ENCODE data around the gene KRT16. TPM values are rescaled to one million over a fixed set of nuclear protein-coding genes. Genes with fewer than 3 reads are reported as not detected.
A peak's percentile ranks its signal among the peaks of the same experiment; 100 is the strongest.
"Not testable (repeated sequence)": the region's sequence is repeated elsewhere in the genome, so short reads cannot be mapped to it uniquely, and the experiment has no call there.

KRT16 gene
- polyA plus RNA-seq, 1 donor (not counting 4 experiments of a cell fraction or from before 2014, with no cell fraction given), result 1,851 TPM

GRCh38 chr17:41615454-41615853 is 2.9 kb upstream of the KRT16 start:
- DNase-seq (ENCODE audit: low read depth, low spot score) (peak; percentile 99), FAIRE-seq (peak; percentile 100)
- H3K9me1 ChIP-seq (ENCODE audit: control insufficient read depth, extremely low read depth, insufficient read depth, low read length), result no peaks in the 10 kb centered on the region
- peaks cover 39% of the 10 kb centered on the region for H3K4me1 ChIP-seq (ENCODE audit: control insufficient read depth, extremely low read depth, insufficient read depth, low read length)
- no peak for TF ChIP-seq EZH2 (IDR thresholded peaks at IDR 0.05; ENCODE audit: low read length)
- TF ChIP-seq, protein P1, sequence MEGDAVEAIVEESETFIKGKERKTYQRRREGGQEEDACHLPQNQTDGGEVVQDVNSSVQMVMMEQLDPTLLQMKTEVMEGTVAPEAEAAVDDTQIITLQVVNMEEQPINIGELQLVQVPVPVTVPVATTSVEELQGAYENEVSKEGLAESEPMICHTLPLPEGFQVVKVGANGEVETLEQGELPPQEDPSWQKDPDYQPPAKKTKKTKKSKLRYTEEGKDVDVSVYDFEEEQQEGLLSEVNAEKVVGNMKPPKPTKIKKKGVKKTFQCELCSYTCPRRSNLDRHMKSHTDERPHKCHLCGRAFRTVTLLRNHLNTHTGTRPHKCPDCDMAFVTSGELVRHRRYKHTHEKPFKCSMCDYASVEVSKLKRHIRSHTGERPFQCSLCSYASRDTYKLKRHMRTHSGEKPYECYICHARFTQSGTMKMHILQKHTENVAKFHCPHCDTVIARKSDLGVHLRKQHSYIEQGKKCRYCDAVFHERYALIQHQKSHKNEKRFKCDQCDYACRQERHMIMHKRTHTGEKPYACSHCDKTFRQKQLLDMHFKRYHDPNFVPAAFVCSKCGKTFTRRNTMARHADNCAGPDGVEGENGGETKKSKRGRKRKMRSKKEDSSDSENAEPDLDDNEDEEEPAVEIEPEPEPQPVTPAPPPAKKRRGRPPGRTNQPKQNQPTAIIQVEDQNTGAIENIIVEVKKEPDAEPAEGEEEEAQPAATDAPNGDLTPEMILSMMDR (optimal IDR thresholded peaks at IDR 0.05 in 1 of 3, IDR thresholded peaks at IDR 0.05 in 1 of 3, conservative IDR thresholded peaks at IDR 0.05 in 1 of 3; ENCODE audit: extremely low read depth in 1 of 3, insufficient read depth in 2 of 3, low read length in 3 of 3), result peak in 2 of 3 experiments; percentile 8 to 34
- H3K4me2 ChIP-seq (ENCODE audit: control insufficient read depth, extremely low read depth, insufficient read depth, low read depth, low read length), result no peak overlapping the region
- H3K9ac ChIP-seq (ENCODE audit: control insufficient read depth, extremely low read depth, insufficient read depth, low read length), result peak overlapping the region; percentile 22
- H3K27ac ChIP-seq (ENCODE audit: control insufficient read depth, insufficient read depth, low read length), result no peak overlapping the region
- no peaks in the 10 kb centered on the region for H3K9me3 ChIP-seq (ENCODE audit: control insufficient read depth, low read depth, low read length)
- no peaks in the 10 kb centered on the region for H3K79me2 ChIP-seq (ENCODE audit: control insufficient read depth, insufficient read depth, low read length)
- no peaks in the 10 kb centered on the region for H4K20me1 ChIP-seq (ENCODE audit: control insufficient read depth, extremely low read depth, insufficient read depth, low read length)
- no peaks in the 10 kb centered on the region for H3K27me3 ChIP-seq (ENCODE audit: control insufficient read depth, extremely low read depth, insufficient read depth, low read length)
- no peak overlapping the region for H3K4me3 ChIP-seq (ENCODE audit: control insufficient read depth in 2 of 3, extremely low read depth in 1 of 3, insufficient read depth in 2 of 3, low read depth in 1 of 3, low read length in 3 of 3)
- no peak overlapping the region for H2AFZ ChIP-seq (ENCODE audit: control insufficient read depth, low read length)
- dilution Hi-C loops (cut with MboI; ENCODE audit: extremely low pct_ligation_motif_present, low sequenced_read_pairs), result no loop called here
- peaks cover 0 to 3% of the 10 kb centered on the region in 2 experiments for H3K36me3 ChIP-seq (ENCODE audit: control insufficient read depth in 2 of 2, extremely low read depth in 1 of 2, insufficient read depth in 2 of 2, low read length in 2 of 2)

- H2AFZ ChIP-seq (ENCODE audit: control insufficient read depth, low read length); DNase-seq (ENCODE audit: low read depth, low spot score); H3K79me2 ChIP-seq (ENCODE audit: control insufficient read depth, insufficient read depth, low read length); H3K4me2 ChIP-seq (ENCODE audit: control insufficient read depth, extremely low read depth, insufficient read depth, low read depth, low read length); H4K20me1 ChIP-seq (ENCODE audit: control insufficient read depth, extremely low read depth, insufficient read depth, low read length); H3K9me1 ChIP-seq (ENCODE audit: control insufficient read depth, extremely low read depth, insufficient read depth, low read length); FAIRE-seq; H3K27me3 ChIP-seq (ENCODE audit: control insufficient read depth, extremely low read depth, insufficient read depth, low read length); H3K9ac ChIP-seq (ENCODE audit: control insufficient read depth, extremely low read depth, insufficient read depth, low read length); H3K9me3 ChIP-seq (ENCODE audit: control insufficient read depth, low read depth, low read length); H3K36me3 ChIP-seq (ENCODE audit: control insufficient read depth in 2 of 2, extremely low read depth in 1 of 2, insufficient read depth in 2 of 2, low read length in 2 of 2); H3K27ac ChIP-seq (ENCODE audit: control insufficient read depth, insufficient read depth, low read length); dilution Hi-C loops (cut with MboI; ENCODE audit: extremely low pct_ligation_motif_present, low sequenced_read_pairs); H3K4me3 ChIP-seq (ENCODE audit: control insufficient read depth in 2 of 3, extremely low read depth in 1 of 3, insufficient read depth in 2 of 3, low read depth in 1 of 3, low read length in 3 of 3): not testable (repeated sequence)
- H3K4me1 ChIP-seq (ENCODE audit: control insufficient read depth, extremely low read depth, insufficient read depth, low read length), result peaks cover 39% of the 10 kb centered on the region
These were observed 2.2 kb upstream of the KRT16 start for GRCh38 chr17:41614767-41615166.

DNA sequence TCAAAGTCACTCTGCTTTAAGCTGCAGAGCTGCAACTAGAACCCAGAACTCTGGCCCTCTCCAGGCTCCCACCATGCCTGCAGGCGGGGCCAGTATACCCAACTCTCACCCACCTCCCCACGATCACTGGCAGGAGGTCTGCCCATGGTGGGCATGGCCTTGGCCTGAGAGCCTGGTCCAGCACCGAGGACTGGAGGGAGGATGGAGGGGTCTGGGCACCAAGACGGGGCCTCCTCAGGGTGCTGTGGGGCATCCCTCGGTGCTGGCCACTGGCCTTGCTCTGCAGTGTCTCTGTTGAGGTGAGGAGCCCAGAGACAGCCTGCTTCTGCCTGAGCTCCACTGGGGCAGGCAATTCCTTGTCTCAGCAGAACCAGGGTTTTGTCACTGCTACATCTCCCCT is 1.5 kb upstream of the KRT16 start:
- H3K4me2 ChIP-seq (ENCODE audit: control insufficient read depth, extremely low read depth, insufficient read depth, low read depth, low read length), result no peak overlapping the region
- dilution Hi-C loops (cut with MboI; ENCODE audit: extremely low pct_ligation_motif_present, low sequenced_read_pairs), result no loop called here
- DNase-seq (ENCODE audit: low read depth, low spot score) (no peak), FAIRE-seq (no peak)
- H3K79me2 ChIP-seq (ENCODE audit: control insufficient read depth, insufficient read depth, low read length), result no peaks in the 10 kb centered on the region
- H3K4me1 ChIP-seq (ENCODE audit: control insufficient read depth, extremely low read depth, insufficient read depth, low read length), result peaks cover 39% of the 10 kb centered on the region
- H3K9ac ChIP-seq (ENCODE audit: control insufficient read depth, extremely low read depth, insufficient read depth, low read length), result no peak overlapping the region
- H3K27ac ChIP-seq (ENCODE audit: control insufficient read depth, insufficient read depth, low read length), result no peak overlapping the region
- no peaks in the 10 kb centered on the region for H4K20me1 ChIP-seq (ENCODE audit: control insufficient read depth, extremely low read depth, insufficient read depth, low read length)
- no peaks in the 10 kb centered on the region for H3K9me1 ChIP-seq (ENCODE audit: control insufficient read depth, extremely low read depth, insufficient read depth, low read length)
- H3K27me3 ChIP-seq (ENCODE audit: control insufficient read depth, extremely low read depth, insufficient read depth, low read length), result no peaks in the 10 kb centered on the region
- TF ChIP-seq EZH2 (IDR thresholded peaks at IDR 0.05; ENCODE audit: low read length), result no peak
- TF ChIP-seq, protein P1 (optimal IDR thresholded peaks at IDR 0.05 in 1 of 3, IDR thresholded peaks at IDR 0.05 in 1 of 3, conservative IDR thresholded peaks at IDR 0.05 in 1 of 3; ENCODE audit: extremely low read depth in 1 of 3, insufficient read depth in 2 of 3, low read length in 3 of 3), result no peak
- H2AFZ ChIP-seq (ENCODE audit: control insufficient read depth, low read length), result no peak overlapping the region
- peaks cover 0 to 4% of the 10 kb centered on the region in 2 experiments for H3K36me3 ChIP-seq (ENCODE audit: control insufficient read depth in 2 of 2, extremely low read depth in 1 of 2, insufficient read depth in 2 of 2, low read length in 2 of 2)
- no peak overlapping the region for H3K4me3 ChIP-seq (ENCODE audit: control insufficient read depth in 2 of 3, extremely low read depth in 1 of 3, insufficient read depth in 2 of 3, low read depth in 1 of 3, low read length in 3 of 3)
- no peaks in the 10 kb centered on the region for H3K9me3 ChIP-seq (ENCODE audit: control insufficient read depth, low read depth, low read length)
